ENCODE data around the gene DGKZ.

The DGKZ gene

GRCh38 chr11:46345131-46345597, 2.1 kb upstream of the DGKZ start:
- DNase-seq (ENCODE audit: low read depth in 2 of 2), result no peak

DNA sequence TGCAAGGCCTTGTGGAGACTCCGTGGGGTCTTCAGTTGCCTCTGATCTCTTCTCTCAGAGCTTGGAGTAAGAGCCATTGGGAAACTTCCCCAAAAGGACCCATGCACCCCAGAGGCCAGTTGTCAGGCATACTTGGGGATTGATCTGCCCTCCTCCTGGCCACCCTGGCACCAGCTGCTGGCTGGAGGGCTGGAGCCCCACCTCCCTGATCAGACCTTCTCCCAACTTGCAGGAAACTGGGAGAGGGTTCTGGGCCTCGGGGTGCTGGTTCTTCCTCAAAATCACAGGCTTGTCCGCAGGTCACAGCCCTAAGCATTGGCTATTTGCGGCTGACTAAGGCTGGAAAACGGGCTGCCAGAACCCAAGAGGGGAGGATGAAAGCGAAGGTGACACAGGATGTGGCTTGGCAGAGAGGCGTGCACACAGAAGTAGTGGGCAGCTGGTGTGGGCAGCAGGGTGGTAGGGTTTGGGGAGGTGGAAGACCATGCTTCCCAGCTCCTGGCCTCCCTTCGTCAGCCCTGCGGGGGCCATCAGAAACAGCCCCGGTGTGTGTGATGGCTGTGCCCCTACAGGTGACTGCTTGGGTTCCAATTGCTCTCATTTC, 1.3 kb upstream of the DGKZ start:
- no peak for DNase-seq (ENCODE audit: low read depth in 2 of 2)

DNA sequence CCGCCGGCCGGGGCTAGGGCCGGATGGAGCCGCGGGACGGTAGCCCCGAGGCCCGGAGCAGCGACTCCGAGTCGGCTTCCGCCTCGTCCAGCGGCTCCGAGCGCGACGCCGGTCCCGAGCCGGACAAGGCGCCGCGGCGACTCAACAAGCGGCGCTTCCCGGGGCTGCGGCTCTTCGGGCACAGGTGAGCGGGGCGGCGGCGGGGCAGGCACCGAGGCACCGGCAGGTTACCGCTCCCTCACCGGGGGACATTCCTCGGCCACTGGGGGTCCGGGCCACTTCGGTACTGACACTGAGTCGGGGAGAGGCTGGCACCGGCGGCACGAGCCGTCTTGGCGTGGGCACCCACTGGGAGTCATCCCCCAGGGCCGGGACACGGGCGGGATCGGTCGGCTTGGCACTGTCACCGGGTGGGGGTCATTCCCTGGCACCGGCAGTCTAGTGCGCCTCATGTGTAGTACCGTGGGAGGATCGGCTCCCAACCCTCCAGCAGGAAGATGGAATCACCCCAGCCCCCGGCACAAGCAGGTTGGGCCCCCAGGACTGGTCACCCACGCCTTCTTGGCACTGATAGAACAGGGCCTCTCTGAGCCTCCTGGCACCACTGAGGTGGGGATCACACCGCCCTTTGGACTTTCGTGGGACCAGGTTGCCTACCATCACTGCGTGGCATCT, 511 bp downstream of the DGKZ start:
- DNase-seq (ENCODE audit: low read depth in 2 of 2), result no peak

GRCh38 chr11:46348566-46349401, 1.5 kb downstream of the DGKZ start:
- DNase-seq (ENCODE audit: low read depth in 2 of 2), result no peak

DNA sequence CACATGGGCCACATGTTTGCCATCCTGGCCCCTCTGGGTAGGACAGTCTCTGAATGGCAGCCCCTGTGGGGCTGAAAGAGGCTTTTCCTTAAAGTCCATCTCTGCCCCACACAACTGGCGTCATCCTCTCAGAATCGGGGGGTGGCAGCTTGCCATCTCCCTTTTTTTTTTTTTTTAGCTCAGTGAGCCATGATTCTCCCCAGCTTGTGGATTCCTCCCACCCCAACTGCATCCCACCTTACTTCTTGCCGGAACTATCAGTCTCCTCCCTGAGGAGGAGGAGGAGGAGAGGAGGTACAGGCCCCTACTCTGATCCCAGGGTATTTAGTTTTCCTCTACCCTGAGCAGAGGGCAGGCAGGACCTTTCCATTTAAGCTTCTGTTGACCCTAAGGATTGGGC, 3.4 kb downstream of the DGKZ start:
- DNase-seq (ENCODE audit: low read depth in 2 of 2), result no peak

GRCh38 chr11:46351148-46351547, 3.9 kb downstream of the DGKZ start:
- no peak for DNase-seq (ENCODE audit: low read depth in 2 of 2)

- DNase-seq (ENCODE audit: low read depth in 2 of 2), result no peak
Measured at GRCh38 chr11:46351606-46352005, 4.3 kb downstream of the DGKZ start.

DNA sequence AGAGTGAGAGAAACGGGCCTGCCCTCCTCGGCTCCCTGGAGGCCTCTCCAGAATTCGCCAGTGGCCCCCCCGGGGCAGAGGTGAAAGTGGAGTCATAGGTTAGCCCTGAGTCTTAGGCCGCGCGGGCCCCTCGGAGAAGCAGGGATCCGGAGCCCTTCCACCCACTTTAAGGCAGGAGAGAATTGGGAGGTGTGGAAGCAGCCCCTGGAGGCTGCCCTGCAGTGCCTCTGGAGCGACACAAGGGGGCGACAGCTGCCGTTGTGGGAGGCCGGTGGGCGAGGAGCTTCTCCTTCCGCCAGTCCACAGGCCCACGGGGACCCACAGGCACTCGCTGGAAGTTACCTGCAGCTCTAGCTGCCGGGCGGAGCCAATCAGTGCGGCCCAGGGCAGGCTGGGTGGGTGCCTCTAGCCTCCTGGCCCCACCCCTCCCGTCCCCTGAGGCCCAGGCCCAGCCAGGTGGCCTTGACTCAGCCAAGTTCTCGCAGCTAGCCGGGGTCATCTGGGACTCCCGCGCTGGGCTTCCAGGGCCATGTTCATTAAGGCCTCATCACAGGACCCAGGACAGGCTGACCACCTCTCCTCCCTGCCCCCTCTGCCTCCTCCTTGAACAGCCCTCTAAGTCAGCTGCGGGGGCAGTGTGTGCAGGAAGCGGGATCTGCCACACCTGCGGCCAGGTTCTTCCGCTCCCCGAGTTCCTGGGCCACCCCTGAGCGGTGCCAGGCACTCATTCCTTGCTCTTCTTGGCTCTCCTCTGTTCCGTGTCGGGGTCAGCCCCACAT, 5.0 kb downstream of the DGKZ start:
- peak; percentile 59 for DNase-seq (ENCODE audit: low read depth in 2 of 2)

GRCh38 chr11:46353698-46354097, 6.4 kb downstream of the DGKZ start:
- no peak for DNase-seq (ENCODE audit: low read depth in 2 of 2)

GRCh38 chr11:46356924-46357482, 9.7 kb downstream of the DGKZ start:
- DNase-seq (ENCODE audit: low read depth in 2 of 2), result no peak

DNA sequence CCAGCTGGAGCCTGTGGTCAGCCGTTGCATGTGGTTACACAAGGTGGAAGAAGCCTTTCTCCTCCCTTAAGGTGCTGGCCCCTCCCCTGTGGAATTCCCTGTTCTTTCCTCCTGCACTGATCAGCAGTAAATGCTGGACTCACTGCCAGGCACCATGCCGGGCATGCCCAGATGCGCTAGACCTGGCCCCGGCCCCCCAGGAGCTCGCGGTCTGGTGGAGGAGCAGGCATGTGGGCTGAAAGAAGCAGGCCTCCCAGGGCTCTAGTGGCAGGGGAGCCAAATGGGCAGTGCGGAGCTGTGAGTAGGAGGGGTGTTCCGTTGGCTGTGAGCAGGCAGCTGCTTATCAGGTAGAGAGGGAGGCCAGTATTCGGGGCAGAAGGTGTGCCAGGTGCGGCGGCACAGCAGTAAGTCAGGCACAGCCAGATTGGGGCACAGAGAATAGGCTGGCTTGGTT, 10.2 kb downstream of the DGKZ start:
- DNase-seq (ENCODE audit: low read depth in 2 of 2), result no peak

GRCh38 chr11:46359953-46360352, 12.7 kb downstream of the DGKZ start:
- no peak for DNase-seq (ENCODE audit: low read depth in 2 of 2)

DNA sequence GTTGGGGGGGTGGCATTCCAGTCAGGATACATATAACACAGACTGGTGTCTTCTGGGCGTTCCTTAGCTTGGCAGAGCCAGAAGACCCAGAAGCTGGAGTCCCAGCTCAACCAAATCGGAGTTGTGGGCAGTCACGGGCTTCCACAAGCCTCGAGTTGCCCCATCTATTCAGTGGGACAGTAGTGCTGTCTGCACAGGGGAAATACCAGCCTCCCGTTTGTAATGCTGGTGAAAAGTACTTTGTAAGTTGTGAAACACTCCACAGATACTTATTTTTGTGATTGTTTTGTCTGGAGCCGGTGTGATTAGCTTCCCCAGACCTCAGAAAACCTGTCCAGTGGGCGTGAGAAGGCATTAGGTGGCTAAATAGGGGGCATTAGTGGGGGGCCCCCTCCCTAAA, 13.6 kb downstream of the DGKZ start:
- no peak for DNase-seq (ENCODE audit: low read depth in 2 of 2)

- no peak for DNase-seq (ENCODE audit: low read depth in 2 of 2)
Measured at GRCh38 chr11:46361283-46362155, 14.3 kb downstream of the DGKZ start.

- no peak for DNase-seq (ENCODE audit: low read depth in 2 of 2)
Measured at GRCh38 chr11:46362156-46363030, 15.1 kb downstream of the DGKZ start.

GRCh38 chr11:46363031-46363407, 15.8 kb downstream of the DGKZ start:
- no peak for DNase-seq (ENCODE audit: low read depth in 2 of 2)

DNA sequence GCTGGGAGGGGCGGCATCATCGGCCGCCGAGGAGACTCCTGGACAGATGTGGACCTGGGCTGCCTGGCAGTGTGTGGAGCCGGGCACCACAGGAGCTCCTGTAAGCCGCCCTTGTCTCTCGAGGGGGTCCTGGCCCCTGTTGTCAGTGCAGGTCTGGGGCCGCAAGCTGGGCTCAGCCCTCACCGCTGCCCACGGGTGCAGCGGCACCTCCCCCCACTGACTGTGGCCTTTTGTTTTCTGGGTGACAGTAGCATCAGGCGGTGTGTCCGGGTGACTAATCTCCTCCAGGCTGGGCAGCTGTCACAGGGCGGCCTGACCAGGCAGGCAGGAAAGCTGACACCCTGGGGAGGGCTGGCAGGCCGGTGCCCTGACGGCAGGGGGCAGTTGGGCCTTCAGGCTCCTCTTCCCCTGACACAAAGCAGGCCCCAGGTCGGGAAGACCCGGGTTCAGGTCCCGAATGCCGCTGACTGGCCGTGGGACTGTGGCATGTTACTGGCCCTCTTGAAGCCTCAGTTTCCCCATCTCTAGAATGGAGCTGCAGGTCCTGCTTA, 16.3 kb downstream of the DGKZ start:
- no peak for DNase-seq (ENCODE audit: low read depth in 2 of 2)

DNA sequence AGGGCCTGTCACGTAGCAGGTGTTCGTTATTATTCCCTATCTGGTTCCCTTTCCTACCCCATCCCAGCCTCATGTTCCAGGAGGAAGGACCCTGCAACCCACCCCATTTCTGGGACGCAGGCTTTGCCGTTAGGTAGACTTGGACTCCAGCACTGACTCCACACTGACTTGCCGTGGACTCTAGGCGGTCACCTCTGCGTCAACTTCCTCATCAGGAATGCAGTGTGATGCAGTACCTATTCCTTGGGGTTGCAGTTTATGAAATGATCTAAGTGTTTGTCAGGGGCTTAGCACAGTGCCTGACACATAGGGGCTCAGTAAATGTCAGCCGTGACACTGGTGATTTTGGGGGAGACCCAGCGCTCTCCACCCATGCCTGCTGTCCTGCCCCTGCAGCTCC, 16.8 kb downstream of the DGKZ start:
- DNase-seq (ENCODE audit: low read depth in 2 of 2), result no peak

DNA sequence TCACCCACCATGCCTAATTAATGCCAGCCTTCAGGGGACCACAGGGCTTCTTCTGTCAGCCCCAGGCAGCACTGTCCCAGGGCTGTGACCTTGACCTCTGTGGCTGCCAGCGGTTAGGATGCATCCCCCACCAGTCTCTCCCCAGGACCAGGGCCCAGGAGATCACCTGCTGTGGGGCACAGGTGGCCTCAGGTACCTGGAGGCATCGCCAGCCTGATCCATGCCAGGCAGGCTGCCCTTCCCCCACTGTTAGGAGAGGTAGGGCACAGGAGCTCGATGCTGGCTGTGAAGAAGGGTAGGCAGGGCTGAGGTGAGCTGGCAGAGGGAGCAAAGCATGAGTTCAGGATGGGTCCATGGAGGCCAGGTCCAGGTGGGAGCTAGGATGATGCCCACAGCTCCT, 17.5 kb downstream of the DGKZ start:
- no peak for DNase-seq (ENCODE audit: low read depth in 2 of 2)
